Loucy (cell line): ENCODE results near the gene BICD1.
"Not testable (repeated sequence)": the region's sequence is repeated elsewhere in the genome, so short reads cannot be mapped to it uniquely, and the experiment has no call there.

Experiments used
- EZH2phosphoT487 ChIP-seq: fragments of 200-600 bp; IDR thresholded peaks from 2 replicates; pipeline ENCODE4 v1.6.1; 2018; ENCODE audit warnings: antibody characterized with exemption, mild to moderate bottlenecking, moderate library complexity, borderline replicate concordance
- TF ChIP-seq, protein P1 (sequence below): fragments of 200-600 bp; sonication (generic); conservative IDR thresholded peaks from 2 replicates; pipeline ENCODE4 v1.5.1; 2014; ENCODE audit warnings: mild to moderate bottlenecking, antibody characterized with exemption, low read length

DNA sequence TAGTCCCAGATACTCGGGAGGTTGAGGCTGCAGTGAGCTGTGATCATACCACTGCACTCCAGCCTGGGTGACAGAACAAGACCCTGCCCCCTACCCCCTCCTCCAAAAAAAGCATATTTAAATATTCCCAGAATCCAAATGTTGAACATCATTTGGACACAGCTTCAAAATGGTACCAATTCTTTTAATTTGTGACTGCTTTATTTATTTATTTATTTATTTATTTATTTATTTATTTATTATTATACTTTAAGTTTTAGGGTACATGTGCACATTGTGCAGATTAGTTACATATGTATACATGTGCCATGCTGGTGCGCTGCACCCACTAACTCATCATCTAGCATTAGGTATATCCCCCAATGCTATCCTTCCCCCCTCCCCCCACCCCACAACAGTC lies 124.7 kb downstream of the BICD1 start:
- TF ChIP-seq, protein P1, sequence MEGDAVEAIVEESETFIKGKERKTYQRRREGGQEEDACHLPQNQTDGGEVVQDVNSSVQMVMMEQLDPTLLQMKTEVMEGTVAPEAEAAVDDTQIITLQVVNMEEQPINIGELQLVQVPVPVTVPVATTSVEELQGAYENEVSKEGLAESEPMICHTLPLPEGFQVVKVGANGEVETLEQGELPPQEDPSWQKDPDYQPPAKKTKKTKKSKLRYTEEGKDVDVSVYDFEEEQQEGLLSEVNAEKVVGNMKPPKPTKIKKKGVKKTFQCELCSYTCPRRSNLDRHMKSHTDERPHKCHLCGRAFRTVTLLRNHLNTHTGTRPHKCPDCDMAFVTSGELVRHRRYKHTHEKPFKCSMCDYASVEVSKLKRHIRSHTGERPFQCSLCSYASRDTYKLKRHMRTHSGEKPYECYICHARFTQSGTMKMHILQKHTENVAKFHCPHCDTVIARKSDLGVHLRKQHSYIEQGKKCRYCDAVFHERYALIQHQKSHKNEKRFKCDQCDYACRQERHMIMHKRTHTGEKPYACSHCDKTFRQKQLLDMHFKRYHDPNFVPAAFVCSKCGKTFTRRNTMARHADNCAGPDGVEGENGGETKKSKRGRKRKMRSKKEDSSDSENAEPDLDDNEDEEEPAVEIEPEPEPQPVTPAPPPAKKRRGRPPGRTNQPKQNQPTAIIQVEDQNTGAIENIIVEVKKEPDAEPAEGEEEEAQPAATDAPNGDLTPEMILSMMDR = not testable (repeated sequence)
- TF ChIP-seq EZH2phosphoT487 = not testable (repeated sequence)
